Hepatocyte (in vitro differentiated cells): ENCODE measurements around the gene DNM3. TPM values are rescaled to one million over a fixed set of nuclear protein-coding genes. Genes with fewer than 3 reads are reported as not detected.
A peak's percentile ranks its signal among the peaks of the same experiment; 100 is the strongest.

Source experiments
- DNase-seq: peaks from one replicate; pipeline ENCODE4 v3.0.0-alpha.2; 2016; ENCODE audit warnings: low spot score
- H2AFZ ChIP-seq: fragments of 200-600 bp; sonication (generic); 2 replicates; pipeline ENCODE4 v1.6.0; 2016; ENCODE audit warnings: antibody characterized with exemption, mild to moderate bottlenecking
- H3K27ac ChIP-seq: fragments of 200-600 bp; sonication (generic); 2 replicates; pipeline ENCODE4 v1.5.1; 2016; ENCODE audit warnings: mild to moderate bottlenecking
- H3K27me3 ChIP-seq: fragments of 200-600 bp; sonication (generic); 2 replicates; pipeline ENCODE4 v1.6.1; 2016
- H3K36me3 ChIP-seq: fragments of 200-600 bp; sonication (generic); replicated peaks from 2 replicates; pipeline ENCODE4 v1.5.1; 2016; ENCODE audit warnings: low read depth; ENCODE audit not compliant: insufficient read depth
- H3K4me1 ChIP-seq: fragments of 200-600 bp; sonication (generic); 2 replicates; pipeline ENCODE4 v1.5.1; 2016; ENCODE audit warnings: mild to moderate bottlenecking, moderate library complexity; ENCODE audit not compliant: insufficient read depth
- H3K4me2 ChIP-seq: fragments of 200-600 bp; sonication (generic); 2 replicates; pipeline ENCODE4 v1.6.0; 2016
- H3K4me3 ChIP-seq: fragments of 200-600 bp; sonication (generic); 2 replicates; pipeline ENCODE4 v1.5.1; 2016; ENCODE audit warnings: mild to moderate bottlenecking
- H3K79me2 ChIP-seq: fragments of 200-600 bp; sonication (generic); 2 replicates; pipeline ENCODE4 v1.6.0; 2017; ENCODE audit warnings: mild to moderate bottlenecking
- H3K9me2 ChIP-seq: fragments of 200-600 bp; sonication (generic); replicated peaks from 2 replicates; pipeline ENCODE4 v1.6.0; 2017; ENCODE audit warnings: mild to moderate bottlenecking; ENCODE audit not compliant: insufficient read depth
- H3K9me3 ChIP-seq: fragments of 200-600 bp; sonication (generic); 2 replicates; pipeline ENCODE4 v1.5.1; 2016; ENCODE audit warnings: low read depth, mild to moderate bottlenecking
- H4K20me1 ChIP-seq: fragments of 200-600 bp; sonication (generic); 2 replicates; pipeline ENCODE4 v1.6.0; 2016; ENCODE audit warnings: mild to moderate bottlenecking; ENCODE audit not compliant: insufficient read depth, poor library complexity, severe bottlenecking
- EZH2 ChIP-seq: fragments of 200-600 bp; sonication (generic); IDR thresholded peaks from 2 replicates; pipeline ENCODE4 v1.6.1; 2016; ENCODE audit warnings: antibody characterized with exemption, mild to moderate bottlenecking, borderline replicate concordance
- EZH2phosphoT487 ChIP-seq: fragments of 200-600 bp; sonication (generic); IDR thresholded peaks from one replicate; pipeline ENCODE4 v1.6.1; 2018; ENCODE audit warnings: antibody characterized with exemption, mild to moderate bottlenecking, low read depth, moderate library complexity; ENCODE audit not compliant: unreplicated experiment, severe bottlenecking
- WGBS: methylation state at CpG from one replicate; pipeline ENCODE4 v1.1.6; 2016; ENCODE audit warnings: low lambda C conversion rate; ENCODE audit errors: missing lambda C conversion rate; 5-methylcytosine and 5-hydroxymethylcytosine counted together
- polyA plus RNA-seq: library from polyadenylated mRNA; unstranded; fragments of >200 nt; fragmentation: Nextera tagmentation; extraction: Ambion mirVana; gene quantifications from 2 replicates; pipeline ENCODE4 v1.2.1, GENCODE V29; 2016
- total RNA-seq: library from RNA; depleted of rRNA; stranded (reverse); fragments of >200 nt; gene quantifications from 2 replicates; pipeline ENCODE4 v1.2.3, GENCODE V29; 2014
- TF ChIP-seq, protein P1 (sequence below): fragments of 200-600 bp; sonication (generic); IDR thresholded peaks from 2 replicates; pipeline ENCODE4 v1.5.1; 2016; ENCODE audit warnings: antibody characterized with exemption, mild to moderate bottlenecking; ENCODE audit not compliant: poor library complexity

DNM3 gene
- total and polyA plus RNA-seq, 2 experiments from 2014 or later = 1.5 TPM; not detected in 1

DNA sequence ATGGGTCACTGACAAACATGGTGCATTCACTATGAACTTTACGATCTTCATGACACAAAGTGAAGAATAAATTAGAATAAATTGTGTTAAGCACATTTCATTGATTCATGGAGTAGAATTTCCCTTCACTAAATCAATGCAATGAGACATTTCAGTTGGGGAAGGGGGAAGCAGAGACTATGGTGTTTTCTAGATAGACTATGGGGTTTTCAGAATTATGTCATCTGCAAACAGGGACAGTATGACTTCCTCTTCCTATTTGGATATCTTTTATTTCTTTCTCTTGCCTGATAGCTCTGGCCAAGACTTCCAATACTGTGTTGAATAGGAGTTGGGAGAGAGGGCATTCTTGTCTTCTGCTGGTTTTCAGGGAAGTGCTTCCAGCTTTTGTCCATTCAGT is 499.2 kb downstream of the DNM3 start:
- TF ChIP-seq EZH2 (no peak), EZH2phosphoT487 (no peak)
- TF ChIP-seq, protein P1, sequence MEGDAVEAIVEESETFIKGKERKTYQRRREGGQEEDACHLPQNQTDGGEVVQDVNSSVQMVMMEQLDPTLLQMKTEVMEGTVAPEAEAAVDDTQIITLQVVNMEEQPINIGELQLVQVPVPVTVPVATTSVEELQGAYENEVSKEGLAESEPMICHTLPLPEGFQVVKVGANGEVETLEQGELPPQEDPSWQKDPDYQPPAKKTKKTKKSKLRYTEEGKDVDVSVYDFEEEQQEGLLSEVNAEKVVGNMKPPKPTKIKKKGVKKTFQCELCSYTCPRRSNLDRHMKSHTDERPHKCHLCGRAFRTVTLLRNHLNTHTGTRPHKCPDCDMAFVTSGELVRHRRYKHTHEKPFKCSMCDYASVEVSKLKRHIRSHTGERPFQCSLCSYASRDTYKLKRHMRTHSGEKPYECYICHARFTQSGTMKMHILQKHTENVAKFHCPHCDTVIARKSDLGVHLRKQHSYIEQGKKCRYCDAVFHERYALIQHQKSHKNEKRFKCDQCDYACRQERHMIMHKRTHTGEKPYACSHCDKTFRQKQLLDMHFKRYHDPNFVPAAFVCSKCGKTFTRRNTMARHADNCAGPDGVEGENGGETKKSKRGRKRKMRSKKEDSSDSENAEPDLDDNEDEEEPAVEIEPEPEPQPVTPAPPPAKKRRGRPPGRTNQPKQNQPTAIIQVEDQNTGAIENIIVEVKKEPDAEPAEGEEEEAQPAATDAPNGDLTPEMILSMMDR = no peak
- H3K27ac ChIP-seq = no peak overlapping the region
- no peaks in the 10 kb centered on the region for H3K79me2 ChIP-seq
- H3K4me2 ChIP-seq = no peak overlapping the region
- no peak overlapping the region for H2AFZ ChIP-seq
- H3K4me3 ChIP-seq = no peak overlapping the region
- H3K36me3 ChIP-seq = no peaks in the 10 kb centered on the region
- no peaks in the 10 kb centered on the region for H3K9me3 ChIP-seq
- no peaks in the 10 kb centered on the region for H3K9me2 ChIP-seq
- H4K20me1 ChIP-seq = no peaks in the 10 kb centered on the region
- WGBS = 100% methylated on average over 1 of the region's 1 CpG
- H3K4me1 ChIP-seq = peaks cover 18% of the 10 kb centered on the region
- H3K27me3 ChIP-seq = no peaks in the 10 kb centered on the region
- no peak for DNase-seq

DNA sequence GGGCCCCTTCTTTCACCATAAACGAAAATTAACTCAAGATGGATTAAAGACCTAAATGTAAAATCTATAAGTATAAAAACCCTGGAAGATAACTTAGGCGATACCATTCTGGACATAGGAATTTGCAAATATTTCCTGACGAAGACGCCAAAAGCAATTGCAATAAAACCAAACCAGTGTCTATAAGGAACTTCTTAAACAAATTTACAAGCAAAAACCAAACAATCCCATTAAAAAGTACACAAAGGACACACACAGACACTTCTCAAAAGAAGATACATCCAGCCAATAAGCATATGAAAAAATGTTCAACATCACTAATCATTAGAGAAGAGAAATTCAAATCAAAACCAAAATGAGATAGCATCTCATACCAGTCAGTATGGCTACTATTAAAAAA is 500.4 kb downstream of the DNM3 start:
- Histone ChIP-seq H3K27ac (no peak overlapping the region), H3K4me2 (no peak overlapping the region), H4K20me1 (no peaks in the 10 kb centered on the region), H3K9me2 (no peaks in the 10 kb centered on the region), H3K79me2 (no peaks in the 10 kb centered on the region), H3K9me3 (no peaks in the 10 kb centered on the region), H3K36me3 (no peaks in the 10 kb centered on the region), H3K27me3 (no peaks in the 10 kb centered on the region), H3K4me3 (no peak overlapping the region), H2AFZ (no peak overlapping the region), H3K4me1 (peaks cover 18% of the 10 kb centered on the region)
- 87% methylated on average over 4 of the region's 4 CpGs for WGBS
- TF ChIP-seq, protein P1 = no peak
- TF ChIP-seq EZH2phosphoT487 = no peak
- no peak for TF ChIP-seq EZH2
- no peak for DNase-seq

DNA sequence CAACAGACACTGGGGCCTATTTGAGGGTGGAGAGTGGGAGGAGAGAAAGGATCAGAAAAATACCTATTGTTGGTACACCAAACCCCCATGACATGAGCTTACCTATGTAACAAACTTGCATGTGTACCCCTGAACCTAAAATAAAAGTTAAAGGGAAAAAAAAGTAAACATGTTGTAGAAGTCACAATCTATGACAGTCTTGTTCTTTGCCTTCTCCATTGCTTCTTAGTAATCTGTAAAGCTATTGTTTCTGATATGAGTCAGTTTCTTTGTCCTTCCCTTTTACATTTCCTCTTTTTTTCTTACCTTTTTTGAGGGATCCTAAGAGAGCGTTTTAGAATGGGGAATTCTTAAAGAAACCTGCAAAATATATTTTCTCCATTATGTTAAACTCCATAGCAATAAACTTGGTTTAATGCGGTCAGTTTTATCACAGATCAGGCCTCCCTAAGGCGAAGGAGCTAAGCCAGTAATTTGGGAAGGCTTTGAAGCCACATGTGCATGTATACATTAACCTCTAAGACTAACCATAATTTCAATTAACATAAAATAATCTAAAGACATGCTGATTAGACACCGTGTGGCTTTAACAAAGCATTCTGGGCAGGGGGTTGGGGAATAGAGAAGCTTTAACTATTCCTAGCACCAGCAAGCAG is 501.4 kb downstream of the DNM3 start:
- no peaks in the 10 kb centered on the region for H4K20me1 ChIP-seq
- peak overlapping the region; percentile 85 for H3K27ac ChIP-seq
- no peak for DNase-seq
- peaks cover 3% of the 10 kb centered on the region for H3K9me3 ChIP-seq
- 57% methylated on average over 4 of the region's 4 CpGs for WGBS
- peaks cover 18% of the 10 kb centered on the region for H3K4me1 ChIP-seq
- no peaks in the 10 kb centered on the region for H3K9me2 ChIP-seq
- H3K27me3 ChIP-seq = no peaks in the 10 kb centered on the region
- H3K4me3 ChIP-seq = no peak overlapping the region
- peak overlapping the region; percentile 58 for H3K4me2 ChIP-seq
- H3K79me2 ChIP-seq = no peaks in the 10 kb centered on the region
- no peak for TF ChIP-seq EZH2
- TF ChIP-seq, protein P1 = no peak
- no peak for TF ChIP-seq EZH2phosphoT487
- peak overlapping the region; percentile 8 for H2AFZ ChIP-seq
- H3K36me3 ChIP-seq = no peaks in the 10 kb centered on the region
